ENCODE measurements around the gene ASB8. TPM values are rescaled to one million over a fixed set of nuclear protein-coding genes. Genes with fewer than 3 reads are reported as not detected.
A peak's percentile ranks its signal among the peaks of the same experiment; 100 is the strongest.

ASB8 gene
- total and polyA plus RNA-seq, 9 of the 15 experiments (the other 6 are each of a cell fraction or from before 2014, with no cell fraction given) = 13.3 to 29.0 (median 19.6) TPM

- TF ChIP-seq THAP12 (CRISPR knock-in tag; IDR thresholded peaks at IDR 0.05) (no peak), ZNF436 (CRISPR knock-in tag; IDR thresholded peaks at IDR 0.05) (no peak), ZNF512 (tag; IDR thresholded peaks at IDR 0.05) (no peak), KLF10 (CRISPR knock-in tag; IDR thresholded peaks at IDR 0.05) (no peak), MITF (IDR thresholded peaks at IDR 0.05) (no peak), ZNF609 (CRISPR knock-in tag; IDR thresholded peaks at IDR 0.05; ENCODE audit: borderline replicate concordance) (no peak), FUS (optimal IDR thresholded peaks at IDR 0.05; ENCODE audit: low read depth, low read length) (no peak), E2F8 (IDR thresholded peaks at IDR 0.05; ENCODE audit: low read depth, partially characterized antibody) (peak; percentile 94), CXXC5 (CRISPR knock-in tag; IDR thresholded peaks at IDR 0.05) (peak; percentile 79), KLF13 (tag; IDR thresholded peaks at IDR 0.05; ENCODE audit: borderline replicate concordance, low read depth) (peak; percentile 45; the same call in 1 of the 2 replicates)
Measured at GRCh38 chr12:48105867-48106680, 51.2 kb downstream of the ASB8 start, which contains the start of gene SENP1 (continued).
